Pancreas (tissue), 10 donors: ENCODE results near the gene COL20A1. TPM values are rescaled to one million over a fixed set of nuclear protein-coding genes. Genes with fewer than 3 reads are reported as not detected.
"Not testable (repeated sequence)": the region's sequence is repeated elsewhere in the genome, so short reads cannot be mapped to it uniquely, and the experiment has no call there.

Source experiments
- ATAC-seq, 4 donors: fragments of 200-7000 bp; cut with Tn5 transposase; one replicate each; pipeline versions ENCODE4 v1.8.0 to v1.9.1; 2020; ENCODE audit warnings: mild to moderate bottlenecking in 4 of 4, moderate library complexity in 4 of 4
- DNase-seq, 6 donors: peaks; one replicate each; pipeline ENCODE4 v3.0.0-alpha.2; 2020
- FAIRE-seq: peaks from 2 replicates; lab custom pipeline; 2012; peaks lifted over from hg19 to GRCh38; lab: Jason Lieb, UNC
- H3K27ac ChIP-seq, 4 donors: fragments of 200-600 bp; sonication (generic); 1 replicate in 3 of 4; 2 replicates in 1 of 4; pipeline versions ENCODE4 v1.5.0 to v1.8.0; 2020
- H3K27me3 ChIP-seq, 4 donors: fragments of 200-600 bp; one replicate each; pipeline ENCODE4 v1.8.0; 2021
- H3K36me3 ChIP-seq, 3 donors: fragments of 200-600 bp; sonication (generic) in 1 of 3; one replicate each; pipeline versions ENCODE4 v1.5.0 to v1.8.0; 2020 to 2021
- H3K4me1 ChIP-seq, 3 donors: fragments of 200-600 bp; one replicate each; pipeline ENCODE4 v1.8.0; 2021
- H3K4me3 ChIP-seq, 4 donors: fragments of 200-600 bp; sonication (generic) in 2 of 4; one replicate each; pipeline versions ENCODE4 v1.5.0 to v1.8.0; 2020 to 2021
- H3K9me3 ChIP-seq, 4 donors: fragments of 200-600 bp; one replicate each; pipeline ENCODE4 v1.8.0; 2021
- WGBS, 2 donors: extraction: QIAGEN DNeasy Blood & Tissue Kit; methylation state at CpG; one replicate each; pipeline ENCODE4 v1.1.7; 2013; 5-methylcytosine and 5-hydroxymethylcytosine counted together
- intact Hi-C, 3 donors: fragments of 100-400 bp; cut with DNase I; formaldehyde crosslinking; loops; one replicate each; pipeline versions ENCODE4 v1.11.1 to v1.14.2; 2022
- polyA plus RNA-seq, 2 donors: library from polyadenylated mRNA; stranded (reverse); fragments of 200-250 nt; gene quantifications; one replicate each; pipeline ENCODE4 v1.2.3, GENCODE V29; 2013
- total RNA-seq, 6 donors: library from RNA; stranded (reverse); fragmentation: NEBNext Ultra II Directional in 4 of 6; extraction: Animal tissue kit (Norgen Biotek cat#: 25700) in 4 of 6; gene quantifications; one replicate each; pipeline versions ENCODE4 v1.2.1 to v1.2.4, GENCODE V29; 2021 to 2023
- TF ChIP-seq, protein P1 (sequence below), 4 donors: fragments of 200-600 bp; sonication (generic) in 3 of 4; IDR thresholded peaks; one replicate each; pipeline versions ENCODE4 v1.5.0 to v1.8.0; 2021; ENCODE audit warnings: antibody characterized with exemption in 4 of 4
- donor health status: healthy with polysubstance abuse.
- donor health status: DM: no; HTN: no; CAD: no; lungs with moderate emphysema.
- donor health status: DM: no; HTN: no; CAD: no.
- donor health status: control.
- donor health status: control.
- donor health status: Bipolar disorder and iron deficiency.
- donor health status: DM: yes; HTN: yes; CAD: no.
- donor health status: DM: no; HTN: no; CAD: no.
- donor health status: DM: no; HTN: no; CAD: no.
- donor health status: DM: yes; HTN: yes; CAD: no.

Gene COL20A1
- total and polyA plus RNA-seq, 8 donors = 0.05 TPM; not detected in 7

DNA sequence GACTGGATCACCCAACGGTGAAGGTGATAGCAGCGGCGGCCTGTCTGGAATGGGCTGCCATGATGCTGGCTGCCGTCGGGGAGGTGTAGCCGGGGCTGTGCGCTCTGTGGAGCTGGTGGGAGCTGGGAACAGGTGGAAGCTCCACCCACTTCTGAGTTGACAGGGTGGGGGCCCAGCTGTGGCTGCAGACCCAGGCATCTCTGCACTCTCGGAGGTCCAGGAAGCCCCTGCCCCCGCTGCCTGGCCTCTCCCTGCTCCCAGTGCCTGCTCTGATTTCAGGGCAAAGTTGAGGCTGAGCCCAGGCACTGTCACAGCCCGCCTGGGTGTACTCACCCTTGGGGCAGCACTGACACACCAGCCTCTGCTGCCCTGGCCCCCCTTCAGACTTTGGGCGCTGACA is 86.3 kb downstream of the COL20A1 start:
- ATAC-seq (no peak), FAIRE-seq (no peak), DNase-seq (peak in 1 of 6 donors; percentile 58)
- H3K4me1 ChIP-seq = no peaks in the 10 kb centered on the region
- intact Hi-C loops = no loop called here
- H3K4me3 ChIP-seq = no peak overlapping the region
- 64 to 67% methylated on average over 11 of the region's 11 CpGs for WGBS, 2 donors
- no peaks in the 10 kb centered on the region for H3K36me3 ChIP-seq
- TF ChIP-seq, protein P1, sequence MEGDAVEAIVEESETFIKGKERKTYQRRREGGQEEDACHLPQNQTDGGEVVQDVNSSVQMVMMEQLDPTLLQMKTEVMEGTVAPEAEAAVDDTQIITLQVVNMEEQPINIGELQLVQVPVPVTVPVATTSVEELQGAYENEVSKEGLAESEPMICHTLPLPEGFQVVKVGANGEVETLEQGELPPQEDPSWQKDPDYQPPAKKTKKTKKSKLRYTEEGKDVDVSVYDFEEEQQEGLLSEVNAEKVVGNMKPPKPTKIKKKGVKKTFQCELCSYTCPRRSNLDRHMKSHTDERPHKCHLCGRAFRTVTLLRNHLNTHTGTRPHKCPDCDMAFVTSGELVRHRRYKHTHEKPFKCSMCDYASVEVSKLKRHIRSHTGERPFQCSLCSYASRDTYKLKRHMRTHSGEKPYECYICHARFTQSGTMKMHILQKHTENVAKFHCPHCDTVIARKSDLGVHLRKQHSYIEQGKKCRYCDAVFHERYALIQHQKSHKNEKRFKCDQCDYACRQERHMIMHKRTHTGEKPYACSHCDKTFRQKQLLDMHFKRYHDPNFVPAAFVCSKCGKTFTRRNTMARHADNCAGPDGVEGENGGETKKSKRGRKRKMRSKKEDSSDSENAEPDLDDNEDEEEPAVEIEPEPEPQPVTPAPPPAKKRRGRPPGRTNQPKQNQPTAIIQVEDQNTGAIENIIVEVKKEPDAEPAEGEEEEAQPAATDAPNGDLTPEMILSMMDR (IDR thresholded peaks at IDR 0.05) = no peak
- H3K27ac ChIP-seq = no peak overlapping the region
- H3K9me3 ChIP-seq = no peaks in the 10 kb centered on the region
- peaks cover 0 to 15% (median 2%) of the 10 kb centered on the region in 4 donors for H3K27me3 ChIP-seq

DNA sequence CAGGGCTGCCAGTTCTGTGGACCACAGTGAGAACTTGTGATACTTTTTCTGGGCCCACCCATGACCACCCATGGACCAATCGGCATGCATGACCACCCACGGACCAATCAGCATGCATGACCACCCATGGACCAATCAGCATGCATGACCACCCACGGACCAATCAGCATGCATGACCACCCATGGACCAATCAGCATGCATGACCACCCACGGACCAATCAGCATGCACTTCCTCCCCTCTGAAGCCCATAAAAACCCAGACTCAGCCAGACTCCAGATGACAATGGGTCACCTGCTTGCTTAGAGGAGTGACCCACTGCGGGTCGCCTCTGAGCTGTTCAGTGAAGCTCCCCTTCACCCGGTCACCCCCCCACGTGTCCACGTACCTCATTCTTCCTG is 86.9 kb downstream of the COL20A1 start:
- peaks cover 0 to 15% (median 2%) of the 10 kb centered on the region in 4 donors for H3K27me3 ChIP-seq
- DNase-seq, H3K4me1 ChIP-seq, H3K36me3 ChIP-seq, ATAC-seq, FAIRE-seq, H3K4me3 ChIP-seq, H3K9me3 ChIP-seq, H3K27ac ChIP-seq: not testable (repeated sequence)
- WGBS, 2 donors = 66 to 77% methylated on average over 9 of the region's 9 CpGs
- intact Hi-C loops = loop anchor here in 1 of 3 donors (5.0 kb wide), 1 partner anchor 73 kb away; no protein-coding TSS in a partner anchor

GRCh38 chr20:63380346-63380870 is 87.4 kb downstream of the COL20A1 start:
- H3K9me3 ChIP-seq = no peaks in the 10 kb centered on the region
- no peak overlapping the region for H3K27ac ChIP-seq
- TF ChIP-seq, protein P1 (IDR thresholded peaks at IDR 0.05) = no peak
- FAIRE-seq (no peak), ATAC-seq (no peak), DNase-seq (peak in 1 of 6 donors; percentile 59)
- no peak overlapping the region for H3K4me3 ChIP-seq
- no peaks in the 10 kb centered on the region for H3K36me3 ChIP-seq
- intact Hi-C loops = loop anchor here in 1 of 3 donors (5.0 kb wide), 1 partner anchor 73 kb away; no protein-coding TSS in a partner anchor
- H3K4me1 ChIP-seq = no peaks in the 10 kb centered on the region
- 70 to 78% methylated on average over 21 of the region's 21 CpGs for WGBS, 2 donors
- peaks cover 0 to 15% (median 2%) of the 10 kb centered on the region in 4 donors for H3K27me3 ChIP-seq

- FAIRE-seq (no peak), DNase-seq (peak in 3 of 6 donors; percentile 23 to 77 (median 74)), ATAC-seq (peak in 3 of 4 donors; percentile 56 to 68 (median 67))
- intact Hi-C loops = loop anchor here in 2 of 3 donors (2.0 to 5.0 kb wide), 2 partner anchors 73 to 75 kb away; no protein-coding TSS in a partner anchor
- Histone ChIP-seq H3K4me1 (no peaks in the 10 kb centered on the region), H3K36me3 (no peaks in the 10 kb centered on the region), H3K9me3 (no peaks in the 10 kb centered on the region), H3K4me3 (no peak overlapping the region), H3K27ac (no peak overlapping the region), H3K27me3 (peaks cover 0 to 15% (median 2%) of the 10 kb centered on the region in 4 donors)
- WGBS, 2 donors = 16 to 19% methylated on average over 22 of the region's 22 CpGs
- TF ChIP-seq, protein P1 (IDR thresholded peaks at IDR 0.05) = peak; percentile 77 to 91 (median 90)
Observed at GRCh38 chr20:63381781-63382431, 88.9 kb downstream of the COL20A1 start.

DNA sequence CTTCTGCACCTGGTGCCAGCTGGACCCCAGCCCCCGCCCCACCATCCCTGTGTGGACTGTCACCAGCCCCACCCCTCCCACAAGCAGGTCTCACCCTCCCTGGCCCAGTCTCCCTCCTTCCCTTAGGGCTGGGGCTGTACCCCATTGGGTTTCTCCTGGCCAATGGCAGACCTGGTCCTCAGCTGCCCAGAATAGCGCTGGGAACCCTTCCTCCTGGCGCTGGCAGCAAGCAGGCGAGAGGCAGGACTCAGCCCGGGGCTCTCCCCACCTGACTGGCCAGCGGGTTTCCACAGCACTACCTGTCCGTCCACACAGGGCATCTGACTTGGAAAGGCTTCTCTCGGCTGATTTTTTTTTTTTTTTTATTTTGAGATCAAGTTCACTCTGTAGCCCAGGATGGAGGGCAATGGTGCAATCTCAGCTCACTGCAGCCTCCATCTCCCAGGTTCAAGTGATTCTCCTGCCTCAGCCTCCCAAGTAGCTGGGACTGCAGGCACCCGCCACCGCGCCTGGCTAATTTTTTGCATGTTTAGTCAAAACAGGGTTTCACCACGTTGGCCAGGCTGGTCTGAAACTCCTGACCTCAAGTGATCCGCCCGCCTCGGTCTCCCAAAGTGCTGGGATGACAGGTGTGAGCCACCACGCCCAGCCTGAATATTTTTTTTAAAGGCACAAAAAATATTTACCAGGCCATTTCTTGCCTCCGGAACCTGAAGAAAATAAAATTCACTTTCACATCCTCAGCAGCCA is 89.7 kb downstream of the COL20A1 start:
- FAIRE-seq = no peak
- WGBS, 2 donors = 35 to 48% methylated on average over 17 of the region's 17 CpGs
- intact Hi-C loops = loop anchor here in 2 of 3 donors (2.0 to 5.0 kb wide), 2 partner anchors 74 to 75 kb away; no protein-coding TSS in a partner anchor

More for the DNA sequence above, 89.7 kb downstream of the COL20A1 start:
- Histone ChIP-seq H3K4me3 (no peak overlapping the region), H3K27ac (no peak overlapping the region), H3K4me1 (no peaks in the 10 kb centered on the region), H3K36me3 (no peaks in the 10 kb centered on the region), H3K9me3 (no peaks in the 10 kb centered on the region), H3K27me3 (peaks cover 0 to 15% (median 2%) of the 10 kb centered on the region in 4 donors)
- DNase-seq (peak in 1 of 6 donors; percentile 37), ATAC-seq (no peak)
- TF ChIP-seq, protein P1 (IDR thresholded peaks at IDR 0.05) = no peak
